ENCODE results near the gene ADAMTSL2. TPM values are rescaled to one million over a fixed set of nuclear protein-coding genes. Genes with fewer than 3 reads are reported as not detected.

ADAMTSL2 gene
- polyA plus RNA-seq, 1 of the 3 experiments (the other 2 are of a cell fraction) = 0.21 TPM

DNA sequence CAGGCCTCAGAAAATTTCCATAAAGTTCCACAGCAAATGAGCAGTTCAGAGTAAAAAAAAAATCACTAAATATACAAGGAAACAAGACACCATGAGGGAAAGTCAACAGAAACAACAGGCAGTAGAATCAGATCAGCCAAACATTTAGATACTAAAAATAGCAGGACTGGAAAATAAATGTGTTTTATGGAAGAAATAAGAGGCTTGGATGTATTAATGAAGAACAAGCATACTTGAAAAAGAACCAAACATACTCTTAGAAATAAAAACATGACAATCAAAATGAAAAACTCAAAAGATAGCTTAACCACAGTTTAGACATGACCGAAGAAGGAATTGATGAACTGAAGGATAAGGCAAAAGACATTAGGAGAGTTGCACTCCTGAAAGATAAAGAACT lies 32.4 kb upstream of the ADAMTSL2 start:
- 53% methylated on average over 1 of the region's 1 CpG for WGBS (ENCODE audit: low lambda C conversion rate)
- H3K27me3 ChIP-seq (ENCODE audit: insufficient read depth) = no peaks in the 10 kb centered on the region
- DNase-seq = no peak
- TF ChIP-seq MEF2A (IDR thresholded peaks at IDR 0.05; ENCODE audit: borderline replicate concordance, low read depth) = no peak
- TF ChIP-seq GATA2 (CRISPR knock-in tag; IDR thresholded peaks at IDR 0.05) = no peak
- no peak for TF ChIP-seq RFX5 (IDR thresholded peaks at IDR 0.05; ENCODE audit: low read length)
- TF ChIP-seq, protein P1, sequence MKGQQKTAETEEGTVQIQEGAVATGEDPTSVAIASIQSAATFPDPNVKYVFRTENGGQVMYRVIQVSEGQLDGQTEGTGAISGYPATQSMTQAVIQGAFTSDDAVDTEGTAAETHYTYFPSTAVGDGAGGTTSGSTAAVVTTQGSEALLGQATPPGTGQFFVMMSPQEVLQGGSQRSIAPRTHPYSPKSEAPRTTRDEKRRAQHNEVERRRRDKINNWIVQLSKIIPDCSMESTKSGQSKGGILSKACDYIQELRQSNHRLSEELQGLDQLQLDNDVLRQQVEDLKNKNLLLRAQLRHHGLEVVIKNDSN (IDR thresholded peaks at IDR 0.05; ENCODE audit: borderline replicate concordance, low read depth) = no peak
- TF ChIP-seq, protein P2, sequence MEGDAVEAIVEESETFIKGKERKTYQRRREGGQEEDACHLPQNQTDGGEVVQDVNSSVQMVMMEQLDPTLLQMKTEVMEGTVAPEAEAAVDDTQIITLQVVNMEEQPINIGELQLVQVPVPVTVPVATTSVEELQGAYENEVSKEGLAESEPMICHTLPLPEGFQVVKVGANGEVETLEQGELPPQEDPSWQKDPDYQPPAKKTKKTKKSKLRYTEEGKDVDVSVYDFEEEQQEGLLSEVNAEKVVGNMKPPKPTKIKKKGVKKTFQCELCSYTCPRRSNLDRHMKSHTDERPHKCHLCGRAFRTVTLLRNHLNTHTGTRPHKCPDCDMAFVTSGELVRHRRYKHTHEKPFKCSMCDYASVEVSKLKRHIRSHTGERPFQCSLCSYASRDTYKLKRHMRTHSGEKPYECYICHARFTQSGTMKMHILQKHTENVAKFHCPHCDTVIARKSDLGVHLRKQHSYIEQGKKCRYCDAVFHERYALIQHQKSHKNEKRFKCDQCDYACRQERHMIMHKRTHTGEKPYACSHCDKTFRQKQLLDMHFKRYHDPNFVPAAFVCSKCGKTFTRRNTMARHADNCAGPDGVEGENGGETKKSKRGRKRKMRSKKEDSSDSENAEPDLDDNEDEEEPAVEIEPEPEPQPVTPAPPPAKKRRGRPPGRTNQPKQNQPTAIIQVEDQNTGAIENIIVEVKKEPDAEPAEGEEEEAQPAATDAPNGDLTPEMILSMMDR (IDR thresholded peaks at IDR 0.05) = no peak
- TF ChIP-seq SIN3A (IDR thresholded peaks at IDR 0.05; ENCODE audit: borderline replicate concordance, low read depth, low read length) = no peak
- H3K9ac ChIP-seq = no peak overlapping the region
- H3K9me3 ChIP-seq = no peaks in the 10 kb centered on the region
- no peak overlapping the region for H3K4me3 ChIP-seq (ENCODE audit: low read depth in 2 of 2, low read length in 1 of 2)
- H3K4me2 ChIP-seq = no peak overlapping the region
- peaks cover 0 to 25% of the 10 kb centered on the region in 2 experiments; a peak in 1 of 4 replicates for H3K4me1 ChIP-seq (ENCODE audit: control insufficient read depth in 1 of 2, insufficient read depth in 2 of 2, low read depth in 1 of 2, low read length in 1 of 2)
- H2AFZ ChIP-seq (ENCODE audit: low read depth) = no peak overlapping the region
- ChIA-PET POLR2A (no interaction called here), CTCF (no interaction called here)
- no peaks in the 10 kb centered on the region for H3K9me2 ChIP-seq
- no peak overlapping the region for H3K27ac ChIP-seq (ENCODE audit: low read depth in 2 of 2, low read length in 1 of 2)
- no peaks in the 10 kb centered on the region for H4K20me1 ChIP-seq (ENCODE audit: insufficient read depth)
- H3K79me2 ChIP-seq (ENCODE audit: insufficient read depth) = no peaks in the 10 kb centered on the region
- no peaks in the 10 kb centered on the region for H3F3A ChIP-seq (replicated peaks; ENCODE audit: insufficient read depth)
- H3K36me3 ChIP-seq (replicated peaks in 1 of 2; ENCODE audit: control insufficient read depth in 1 of 2, insufficient read depth in 2 of 2, low read length in 1 of 2) = no peaks in the 10 kb centered on the region

DNA sequence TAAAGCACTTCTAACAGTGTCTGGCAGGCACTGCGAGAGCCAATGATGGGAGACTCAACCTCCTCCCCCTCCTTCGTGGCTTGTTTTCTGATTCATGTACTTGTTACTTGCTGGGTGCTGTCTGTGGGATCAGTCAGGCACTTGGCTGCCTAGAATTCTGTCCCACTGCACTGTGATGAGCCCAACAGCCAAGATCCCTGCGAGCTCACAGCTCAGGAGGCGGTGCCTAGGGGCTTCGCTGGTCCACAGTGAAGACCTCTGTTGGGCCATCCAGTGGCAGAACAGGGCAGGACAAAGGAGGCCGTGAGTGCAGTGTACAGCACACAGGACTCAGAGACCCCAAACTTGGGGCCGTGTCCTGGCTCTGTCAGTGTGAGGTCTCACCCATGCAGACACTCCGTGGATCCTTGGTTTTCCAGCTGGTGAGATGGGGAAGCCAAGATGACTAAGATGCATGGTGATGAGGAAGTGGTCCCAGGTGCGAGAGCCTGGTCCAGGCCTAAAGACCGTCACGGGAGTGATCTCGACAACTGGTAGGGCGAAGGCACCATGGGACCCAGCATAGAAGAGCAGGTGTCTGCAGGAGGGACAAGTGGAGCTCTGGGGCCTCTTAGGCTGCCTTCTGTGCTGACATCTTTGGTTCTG lies 29.2 kb upstream of the ADAMTSL2 start:
- no peak overlapping the region for H3K9ac ChIP-seq
- peak overlapping the region in 1 of 2 experiments; percentile 91; a peak in 2 of 4 replicates for H3K27ac ChIP-seq (ENCODE audit: low read depth in 2 of 2, low read length in 1 of 2)
- no peak overlapping the region for H3K4me2 ChIP-seq
- no peaks in the 10 kb centered on the region for H4K20me1 ChIP-seq (ENCODE audit: insufficient read depth)
- no peaks in the 10 kb centered on the region for H3K9me3 ChIP-seq
- WGBS (ENCODE audit: low lambda C conversion rate) = 79% methylated on average over 12 of the region's 13 CpGs
- TF ChIP-seq RAD21 (IDR thresholded peaks at IDR 0.05; ENCODE audit: low read length) (no peak), TEAD4 (IDR thresholded peaks at IDR 0.05; ENCODE audit: borderline replicate concordance, insufficient read depth) (no peak), RFX5 (IDR thresholded peaks at IDR 0.05; ENCODE audit: low read length) (no peak)
- TF ChIP-seq, protein P3, sequence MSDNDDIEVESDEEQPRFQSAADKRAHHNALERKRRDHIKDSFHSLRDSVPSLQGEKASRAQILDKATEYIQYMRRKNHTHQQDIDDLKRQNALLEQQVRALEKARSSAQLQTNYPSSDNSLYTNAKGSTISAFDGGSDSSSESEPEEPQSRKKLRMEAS (IDR thresholded peaks at IDR 0.05; ENCODE audit: low read depth) = no peak
- H3K4me3 ChIP-seq (ENCODE audit: low read depth in 2 of 2, low read length in 1 of 2) = no peak overlapping the region
- no peak overlapping the region for H2AFZ ChIP-seq (ENCODE audit: low read depth)
- no peaks in the 10 kb centered on the region for H3K79me2 ChIP-seq (ENCODE audit: insufficient read depth)
- H3K9me2 ChIP-seq = no peaks in the 10 kb centered on the region
- DNase-seq = peak; percentile 36
- H3K36me3 ChIP-seq (replicated peaks in 1 of 2; ENCODE audit: control insufficient read depth in 1 of 2, insufficient read depth in 2 of 2, low read length in 1 of 2) = no peaks in the 10 kb centered on the region
- no peaks in the 10 kb centered on the region for H3K27me3 ChIP-seq (ENCODE audit: insufficient read depth)
- ChIA-PET CTCF (interaction anchor here (0.6 to 1.5 kb wide), 5 partner anchors 11 to 276 kb away, joined by 3 to 7 read pairs (median 4); no protein-coding TSS in a partner anchor), POLR2A (interaction anchor here (0.8 to 1.9 kb wide), 8 partner anchors 9 to 156 kb away, joined by 3 to 8 read pairs (median 4); partner anchors contain the start of gene DBH)
- peaks cover 0 to 40% of the 10 kb centered on the region in 2 experiments; a peak in 1 of 4 replicates for H3K4me1 ChIP-seq (ENCODE audit: control insufficient read depth in 1 of 2, insufficient read depth in 2 of 2, low read depth in 1 of 2, low read length in 1 of 2)
- H3F3A ChIP-seq (replicated peaks; ENCODE audit: insufficient read depth) = no peaks in the 10 kb centered on the region

Measured in SK-N-SH (cell line).